Prostate gland (tissue), 2 donors: Measurements from ENCODE around the gene MAPK1. TPM values are rescaled to one million over a fixed set of nuclear protein-coding genes. Genes with fewer than 3 reads are reported as not detected.

Experiments
- DNase-seq: peaks from one replicate; pipeline ENCODE4 v3.0.0-alpha.2; 2019; ENCODE audit warnings: low spot score
- H3K27ac ChIP-seq, 2 donors: fragments of 200-600 bp; sonication (generic); 2 replicates each; pipeline ENCODE4 v1.5.1; 2017 to 2019
- H3K27me3 ChIP-seq: fragments of 200-600 bp; sonication (generic); replicated peaks from 2 replicates; pipeline ENCODE4 v1.5.1; 2019; ENCODE audit not compliant: insufficient read depth
- H3K36me3 ChIP-seq, 2 donors: fragments of 200-600 bp; sonication (generic); 1 replicate in 1 of 2; 2 replicates in 1 of 2; pipeline versions ENCODE4 v1.5.1 to v1.8.1; 2017 to 2019
- H3K4me1 ChIP-seq: fragments of 200-600 bp; sonication (generic); replicated peaks from 2 replicates; pipeline ENCODE4 v1.5.1; 2019
- H3K4me3 ChIP-seq, 2 donors: fragments of 200-600 bp; sonication (generic); 2 replicates each; pipeline ENCODE4 v1.5.1; 2017 to 2019
- H3K9me3 ChIP-seq: fragments of 200-600 bp; sonication (generic); 2 replicates; pipeline ENCODE4 v1.5.1; 2017
- POLR2A ChIP-seq: fragments of 450-650 bp; IDR thresholded peaks from one replicate; pipeline ENCODE4 v1.6.1; 2016; ENCODE audit warnings: antibody characterized with exemption, mild to moderate bottlenecking
- POLR2AphosphoS5 ChIP-seq: sonication (generic); formaldehyde crosslinking; IDR thresholded peaks from one replicate; pipeline ENCODE4 v1.6.1; 2017; ENCODE audit warnings: antibody characterized with exemption
- WGBS: methylation state at CpG from one replicate; pipeline ENCODE4 v1.1.5; 2018; 5-methylcytosine and 5-hydroxymethylcytosine counted together
- intact Hi-C: fragments of 100-400 bp; cut with DNase I; formaldehyde crosslinking; loops from one replicate; pipeline ENCODE4 v1.14.2; 2022
- total RNA-seq, 2 donors: library from RNA; depleted of rRNA; stranded (reverse); fragments of >200 nt; gene quantifications; one replicate each; pipeline ENCODE4 v1.1.0, GENCODE V29; 2016
- TF ChIP-seq, protein P1 (sequence below), 4 experiments: fragments of 200-600 bp in 2 of 4; fragments of 450-650 bp in 2 of 4; sonication (generic) in 2 of 4; IDR thresholded peaks; 1 replicate in 3 of 4; 2 replicates in 1 of 4; pipeline ENCODE4 v1.5.1; 2016 to 2019; ENCODE audit warnings: antibody characterized with exemption in 4 of 4, mild to moderate bottlenecking in 2 of 4, moderate library complexity in 2 of 4

MAPK1 gene
- total RNA-seq, 2 donors from 2014 or later: 89.6 to 92.1 TPM

DNA sequence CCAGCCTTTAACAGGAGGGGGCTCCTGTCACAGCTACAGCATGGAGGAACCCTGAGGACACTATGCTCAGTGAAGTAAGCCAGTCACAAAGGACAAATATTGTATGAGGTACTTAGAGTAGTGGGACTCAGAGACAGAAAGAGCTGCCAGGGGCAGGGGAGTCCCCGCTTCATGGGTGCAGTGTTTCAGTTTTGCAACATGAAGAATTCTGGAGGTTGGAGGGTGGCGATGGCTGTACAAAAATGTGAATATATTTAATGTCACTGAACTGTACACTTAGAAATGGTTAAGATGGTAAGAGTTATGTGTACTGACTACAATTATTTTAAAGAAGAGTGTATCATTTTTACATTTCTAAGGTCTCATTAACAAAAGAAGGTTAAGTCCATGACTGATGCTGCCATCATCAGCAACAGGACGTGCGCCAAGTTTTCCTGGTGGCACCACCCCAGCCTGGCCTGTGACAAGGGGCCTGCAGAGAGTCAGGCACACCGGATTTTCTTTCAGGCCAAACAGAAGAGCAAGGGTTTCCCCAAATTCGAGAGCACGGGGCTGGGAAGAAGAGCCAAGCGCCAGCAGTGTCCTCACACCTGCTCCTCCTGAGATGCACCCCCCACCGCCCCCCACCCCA is 153.9 kb downstream of the MAPK1 start:
- Histone ChIP-seq H3K4me1 (no peaks in the 10 kb centered on the region), H3K27ac (no peak overlapping the region), H3K9me3 (no peaks in the 10 kb centered on the region), H3K36me3 (no peaks in the 10 kb centered on the region), H3K4me3 (no peak overlapping the region), H3K27me3 (no peaks in the 10 kb centered on the region)
- TF ChIP-seq, protein P1, sequence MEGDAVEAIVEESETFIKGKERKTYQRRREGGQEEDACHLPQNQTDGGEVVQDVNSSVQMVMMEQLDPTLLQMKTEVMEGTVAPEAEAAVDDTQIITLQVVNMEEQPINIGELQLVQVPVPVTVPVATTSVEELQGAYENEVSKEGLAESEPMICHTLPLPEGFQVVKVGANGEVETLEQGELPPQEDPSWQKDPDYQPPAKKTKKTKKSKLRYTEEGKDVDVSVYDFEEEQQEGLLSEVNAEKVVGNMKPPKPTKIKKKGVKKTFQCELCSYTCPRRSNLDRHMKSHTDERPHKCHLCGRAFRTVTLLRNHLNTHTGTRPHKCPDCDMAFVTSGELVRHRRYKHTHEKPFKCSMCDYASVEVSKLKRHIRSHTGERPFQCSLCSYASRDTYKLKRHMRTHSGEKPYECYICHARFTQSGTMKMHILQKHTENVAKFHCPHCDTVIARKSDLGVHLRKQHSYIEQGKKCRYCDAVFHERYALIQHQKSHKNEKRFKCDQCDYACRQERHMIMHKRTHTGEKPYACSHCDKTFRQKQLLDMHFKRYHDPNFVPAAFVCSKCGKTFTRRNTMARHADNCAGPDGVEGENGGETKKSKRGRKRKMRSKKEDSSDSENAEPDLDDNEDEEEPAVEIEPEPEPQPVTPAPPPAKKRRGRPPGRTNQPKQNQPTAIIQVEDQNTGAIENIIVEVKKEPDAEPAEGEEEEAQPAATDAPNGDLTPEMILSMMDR (IDR thresholded peaks at IDR 0.05): no peak
- no peak for TF ChIP-seq POLR2AphosphoS5
- TF ChIP-seq POLR2A: no peak
- no peak for DNase-seq
- intact Hi-C loops: loop anchor here (1.0 to 2.0 kb wide), 2 partner anchors 225 to 239 kb away; partner anchors contain the start of gene PPM1F
- 76% methylated on average over 9 of the region's 9 CpGs for WGBS

GRCh38 chr22:21712751-21713427 is 154.6 kb downstream of the MAPK1 start:
- WGBS: 7% methylated on average over 14 of the region's 14 CpGs
- no peaks in the 10 kb centered on the region for H3K4me1 ChIP-seq
- peak; percentile 63 for DNase-seq
- TF ChIP-seq POLR2A: no peak
- peak; percentile 77 for TF ChIP-seq POLR2AphosphoS5
- TF ChIP-seq, protein P1 (IDR thresholded peaks at IDR 0.05): peak in 3 of 4 experiments; percentile 77 to 79 (median 79)
- H3K9me3 ChIP-seq: no peaks in the 10 kb centered on the region
- no peak overlapping the region for H3K27ac ChIP-seq
- intact Hi-C loops: loop anchor here (1.0 to 2.0 kb wide), 2 partner anchors 225 to 240 kb away; partner anchors contain the start of gene PPM1F
- H3K4me3 ChIP-seq: no peak overlapping the region
- no peaks in the 10 kb centered on the region for H3K27me3 ChIP-seq
- H3K36me3 ChIP-seq: no peaks in the 10 kb centered on the region

GRCh38 chr22:21711851-21712250 is 155.6 kb downstream of the MAPK1 start:
- no peaks in the 10 kb centered on the region for H3K27me3 ChIP-seq
- 92% methylated on average over 4 of the region's 4 CpGs for WGBS
- DNase-seq: no peak

GRCh38 chr22:21710156-21710555 is 157.3 kb downstream of the MAPK1 start:
- TF ChIP-seq POLR2A: no peak
- no peak for TF ChIP-seq POLR2AphosphoS5
- TF ChIP-seq, protein P1 (IDR thresholded peaks at IDR 0.05): no peak
- WGBS: 86% methylated on average over 7 of the region's 7 CpGs
- H3K9me3 ChIP-seq: no peaks in the 10 kb centered on the region
- DNase-seq: no peak
- no peaks in the 10 kb centered on the region for H3K27me3 ChIP-seq
- H3K4me3 ChIP-seq: no peak overlapping the region
- H3K36me3 ChIP-seq: no peaks in the 10 kb centered on the region
- H3K4me1 ChIP-seq: peaks cover 2% of the 10 kb centered on the region
- no peak overlapping the region for H3K27ac ChIP-seq
- intact Hi-C loops: no loop called here

More at GRCh38 chr22:21711851-21712250, 155.6 kb downstream of the MAPK1 start:
- Histone ChIP-seq H3K27ac (no peak overlapping the region), H3K4me3 (no peak overlapping the region), H3K4me1 (peaks cover 2% of the 10 kb centered on the region), H3K9me3 (no peaks in the 10 kb centered on the region), H3K36me3 (no peaks in the 10 kb centered on the region)
- TF ChIP-seq, protein P1 (IDR thresholded peaks at IDR 0.05): no peak
- TF ChIP-seq POLR2A (no peak), POLR2AphosphoS5 (no peak)
- intact Hi-C loops: loop anchor here (2.0 kb wide), 1 partner anchor 241 kb away; the partner anchor contains the start of gene PPM1F
